Neural cell (in vitro differentiated cells): ENCODE results near the gene SOX4.

ENCODE experiments used
- CTCF ChIP-seq: fragments of 450-650 bp; IDR thresholded peaks from 2 replicates; pipeline ENCODE4 v1.5.1; 2014; ENCODE audit warnings: antibody characterized with exemption, mild to moderate bottlenecking, moderate library complexity; ENCODE audit not compliant: poor library complexity, severe bottlenecking
- EZH2 ChIP-seq: fragments of 200-600, 300-800 bp; shearing (Covaris generic), sonication (generic); IDR thresholded peaks from 2 replicates; pipeline ENCODE4 v1.6.1; 2014; ENCODE audit warnings: antibody characterized with exemption, low read length, borderline replicate concordance, mild to moderate bottlenecking; ENCODE audit not compliant: insufficient read depth, poor library complexity, severe bottlenecking
- MXI1 ChIP-seq: fragments of 450-650 bp; conservative IDR thresholded peaks from 2 replicates; pipeline ENCODE4 v1.6.1; 2014; ENCODE audit warnings: antibody characterized with exemption, mild to moderate bottlenecking; ENCODE audit not compliant: poor library complexity, severe bottlenecking
- POLR2AphosphoS5 ChIP-seq: IDR thresholded peaks from 2 replicates; pipeline ENCODE4 v1.6.1; 2012
- TAF1 ChIP-seq: IDR thresholded peaks from 2 replicates; pipeline ENCODE4 v1.6.1; 2012; ENCODE audit warnings: low read depth

GRCh38 chr6:21608601-21609000 is 15.1 kb downstream of the SOX4 start:
- no peak for TF ChIP-seq CTCF
- TF ChIP-seq TAF1, result no peak
- no peak for TF ChIP-seq MXI1
- TF ChIP-seq EZH2, result no peak
- no peak for TF ChIP-seq POLR2AphosphoS5
